Measurements from ENCODE around the gene OPCML.

DNA sequence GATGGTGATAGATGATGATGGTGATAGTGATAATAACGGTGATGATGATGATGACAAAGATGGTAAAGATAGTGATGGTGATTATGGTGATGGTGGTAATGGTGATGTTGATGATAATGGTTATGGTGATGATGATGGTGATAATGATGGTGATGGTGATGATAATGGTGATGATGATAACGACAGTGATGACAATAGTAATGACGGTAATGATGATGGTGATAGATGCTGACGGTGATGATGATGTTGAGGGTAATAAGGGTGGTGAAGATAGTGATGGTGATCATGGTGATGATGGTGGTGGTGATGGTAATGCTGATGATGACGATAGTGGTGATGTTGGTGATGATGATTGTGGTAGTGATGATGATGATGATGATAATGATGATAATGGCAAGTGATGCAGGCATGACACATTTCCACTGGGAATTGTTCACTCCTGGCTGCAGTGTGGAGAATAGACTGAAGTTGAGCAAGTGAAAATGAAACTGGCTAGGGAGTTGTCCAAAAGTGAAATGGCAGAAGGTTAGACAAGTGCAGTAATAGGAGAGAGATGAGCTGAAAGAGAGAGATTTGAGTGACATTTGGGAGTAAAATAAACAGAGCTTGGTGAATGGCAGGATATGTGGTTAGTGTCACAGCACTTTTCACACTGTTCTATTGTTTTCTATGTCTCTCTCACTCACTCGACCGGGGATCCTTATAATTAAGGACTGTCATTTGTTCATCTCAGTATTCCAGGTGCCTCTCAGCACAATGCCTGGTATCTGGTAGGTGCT lies 992.5 kb downstream of the OPCML start:
- TF ChIP-seq, protein P1, sequence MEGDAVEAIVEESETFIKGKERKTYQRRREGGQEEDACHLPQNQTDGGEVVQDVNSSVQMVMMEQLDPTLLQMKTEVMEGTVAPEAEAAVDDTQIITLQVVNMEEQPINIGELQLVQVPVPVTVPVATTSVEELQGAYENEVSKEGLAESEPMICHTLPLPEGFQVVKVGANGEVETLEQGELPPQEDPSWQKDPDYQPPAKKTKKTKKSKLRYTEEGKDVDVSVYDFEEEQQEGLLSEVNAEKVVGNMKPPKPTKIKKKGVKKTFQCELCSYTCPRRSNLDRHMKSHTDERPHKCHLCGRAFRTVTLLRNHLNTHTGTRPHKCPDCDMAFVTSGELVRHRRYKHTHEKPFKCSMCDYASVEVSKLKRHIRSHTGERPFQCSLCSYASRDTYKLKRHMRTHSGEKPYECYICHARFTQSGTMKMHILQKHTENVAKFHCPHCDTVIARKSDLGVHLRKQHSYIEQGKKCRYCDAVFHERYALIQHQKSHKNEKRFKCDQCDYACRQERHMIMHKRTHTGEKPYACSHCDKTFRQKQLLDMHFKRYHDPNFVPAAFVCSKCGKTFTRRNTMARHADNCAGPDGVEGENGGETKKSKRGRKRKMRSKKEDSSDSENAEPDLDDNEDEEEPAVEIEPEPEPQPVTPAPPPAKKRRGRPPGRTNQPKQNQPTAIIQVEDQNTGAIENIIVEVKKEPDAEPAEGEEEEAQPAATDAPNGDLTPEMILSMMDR (IDR thresholded peaks at IDR 0.05), result no peak
- TF ChIP-seq EZH2 (IDR thresholded peaks at IDR 0.05; ENCODE audit: borderline replicate concordance, insufficient read depth, low read depth, low read length, poor library complexity, severe bottlenecking), result no peak
